GM23248 (cell line): ENCODE data around the gene BTN3A1.

ENCODE experiments used
- EZH2 ChIP-seq: fragments of 200-600 bp; sonication (generic); IDR thresholded peaks from 2 replicates; pipeline ENCODE4 v1.6.1; 2018; ENCODE audit warnings: antibody characterized with exemption, mild to moderate bottlenecking; ENCODE audit not compliant: insufficient read depth, poor library complexity, severe bottlenecking
- EZH2phosphoT487 ChIP-seq: fragments of 200-600 bp; sonication (generic); IDR thresholded peaks from 2 replicates; pipeline ENCODE4 v1.6.1; 2018; ENCODE audit warnings: antibody characterized with exemption, moderate library complexity, mild to moderate bottlenecking, low read depth; ENCODE audit not compliant: insufficient read depth

GRCh38 chr6:26422329-26422728, 20.3 kb downstream of the BTN3A1 start:
- no peak for TF ChIP-seq EZH2
- no peak for TF ChIP-seq EZH2phosphoT487
